ENCODE results near the gene NIPA2. TPM values are rescaled to one million over a fixed set of nuclear protein-coding genes. Genes with fewer than 3 reads are reported as not detected.

The NIPA2 gene
- total RNA-seq, 4 donors from 2014 or later = 29.9 to 41.3 (median 34.5) TPM

DNA sequence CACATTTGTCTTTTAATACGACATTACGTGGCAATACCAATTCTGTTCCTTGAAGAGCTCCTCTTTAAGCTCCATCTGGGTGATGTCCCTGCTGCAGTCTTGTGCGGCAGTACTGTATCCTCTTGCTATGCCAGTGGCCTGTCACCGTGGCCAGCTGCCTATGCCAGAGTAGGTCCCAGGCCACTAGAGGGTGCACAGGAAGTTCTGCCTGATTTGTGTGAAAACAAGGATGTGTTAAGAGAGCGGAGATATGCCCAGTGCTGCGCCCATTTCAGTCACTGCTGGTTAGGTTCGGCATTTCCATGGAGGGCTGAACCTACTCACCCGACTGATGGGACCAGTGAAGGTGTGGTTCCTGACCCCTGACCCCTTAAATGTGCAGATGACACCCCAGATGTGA lies 26.8 kb upstream of the NIPA2 start:
- intact Hi-C loops (cut with DNase I) = no loop called here
- H3K27ac ChIP-seq (replicated peaks in 1 of 4) = no peak overlapping the region
- DNase-seq (ENCODE audit: extremely low spot score) = no peak
- peaks cover 0 to 38% (median 6%) of the 10 kb centered on the region in 4 donors for H3K36me3 ChIP-seq
- TF ChIP-seq POLR2AphosphoS5 (IDR thresholded peaks at IDR 0.05) = no peak
- no peak for TF ChIP-seq EP300 (IDR thresholded peaks at IDR 0.05)
- TF ChIP-seq, protein P1, sequence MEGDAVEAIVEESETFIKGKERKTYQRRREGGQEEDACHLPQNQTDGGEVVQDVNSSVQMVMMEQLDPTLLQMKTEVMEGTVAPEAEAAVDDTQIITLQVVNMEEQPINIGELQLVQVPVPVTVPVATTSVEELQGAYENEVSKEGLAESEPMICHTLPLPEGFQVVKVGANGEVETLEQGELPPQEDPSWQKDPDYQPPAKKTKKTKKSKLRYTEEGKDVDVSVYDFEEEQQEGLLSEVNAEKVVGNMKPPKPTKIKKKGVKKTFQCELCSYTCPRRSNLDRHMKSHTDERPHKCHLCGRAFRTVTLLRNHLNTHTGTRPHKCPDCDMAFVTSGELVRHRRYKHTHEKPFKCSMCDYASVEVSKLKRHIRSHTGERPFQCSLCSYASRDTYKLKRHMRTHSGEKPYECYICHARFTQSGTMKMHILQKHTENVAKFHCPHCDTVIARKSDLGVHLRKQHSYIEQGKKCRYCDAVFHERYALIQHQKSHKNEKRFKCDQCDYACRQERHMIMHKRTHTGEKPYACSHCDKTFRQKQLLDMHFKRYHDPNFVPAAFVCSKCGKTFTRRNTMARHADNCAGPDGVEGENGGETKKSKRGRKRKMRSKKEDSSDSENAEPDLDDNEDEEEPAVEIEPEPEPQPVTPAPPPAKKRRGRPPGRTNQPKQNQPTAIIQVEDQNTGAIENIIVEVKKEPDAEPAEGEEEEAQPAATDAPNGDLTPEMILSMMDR (IDR thresholded peaks at IDR 0.05) = peak in 1 of 3 experiments; percentile 33
- TF ChIP-seq POLR2A (IDR thresholded peaks at IDR 0.05; ENCODE audit: low read depth) = no peak
- no peaks in the 10 kb centered on the region for H3K9me3 ChIP-seq
- 94% methylated on average over 8 of the region's 8 CpGs for WGBS
- no peak overlapping the region for H3K4me3 ChIP-seq
- peaks cover under 1 to 5% (median 2%) of the 10 kb centered on the region in 4 donors for H3K4me1 ChIP-seq
- H3K27me3 ChIP-seq = no peaks in the 10 kb centered on the region

DNA sequence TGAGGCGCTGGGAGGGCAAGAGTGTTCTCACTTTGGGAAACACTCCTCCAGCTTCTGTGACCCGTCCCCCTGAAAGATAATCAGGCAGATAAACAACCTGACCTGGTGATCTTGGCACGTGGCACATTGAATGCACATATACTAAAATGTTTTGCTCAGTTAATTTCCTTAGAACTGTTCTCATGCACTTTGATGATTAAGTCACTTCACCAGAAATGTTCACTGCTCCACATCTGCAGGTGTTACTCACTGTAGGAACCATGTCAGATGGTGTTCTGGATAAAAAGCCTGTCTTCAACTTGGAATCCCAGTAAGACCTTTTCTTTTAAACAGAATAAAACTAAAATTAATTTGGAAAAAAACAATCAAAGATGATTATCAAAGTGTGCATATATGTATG lies 24.6 kb upstream of the NIPA2 start:
- TF ChIP-seq, protein P1 (IDR thresholded peaks at IDR 0.05) = no peak
- TF ChIP-seq EP300 (IDR thresholded peaks at IDR 0.05) (no peak), POLR2AphosphoS5 (IDR thresholded peaks at IDR 0.05) (no peak), POLR2A (IDR thresholded peaks at IDR 0.05; ENCODE audit: low read depth) (no peak)
- no peak overlapping the region for H3K27ac ChIP-seq (replicated peaks in 1 of 4)
- no peaks in the 10 kb centered on the region for H3K27me3 ChIP-seq
- no peaks in the 10 kb centered on the region for H3K4me1 ChIP-seq
- H3K36me3 ChIP-seq = peaks cover 0 to 42% (median 6%) of the 10 kb centered on the region in 4 donors
- WGBS = 85% methylated on average over 3 of the region's 3 CpGs
- no peaks in the 10 kb centered on the region for H3K9me3 ChIP-seq
- intact Hi-C loops (cut with DNase I) = no loop called here
- DNase-seq (ENCODE audit: extremely low spot score) = no peak
- no peak overlapping the region for H3K4me3 ChIP-seq

DNA sequence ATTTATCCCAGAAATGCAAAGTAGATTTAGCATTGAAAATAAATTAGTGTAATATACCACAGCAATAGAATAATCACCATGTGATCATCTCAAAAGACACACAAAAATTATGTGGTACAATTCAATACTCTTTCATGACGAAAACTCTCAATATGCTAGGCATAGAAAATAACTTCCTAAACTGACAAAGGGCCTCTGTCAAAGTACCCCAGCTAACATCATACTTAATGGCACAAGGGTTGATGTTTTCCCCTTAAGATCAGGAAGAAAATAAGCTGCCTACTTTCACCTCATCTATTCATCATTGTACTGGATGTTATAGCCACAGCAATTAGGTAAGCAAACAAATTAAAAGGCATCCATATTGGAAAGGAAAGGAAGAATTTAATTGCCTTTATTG lies 22.7 kb upstream of the NIPA2 start:
- 100% methylated on average over 1 of the region's 1 CpG for WGBS
- no peaks in the 10 kb centered on the region for H3K27me3 ChIP-seq
- H3K9me3 ChIP-seq = no peaks in the 10 kb centered on the region
- no peak overlapping the region for H3K27ac ChIP-seq (replicated peaks in 1 of 4)
- no peak for DNase-seq (ENCODE audit: extremely low spot score)
- no peaks in the 10 kb centered on the region for H3K4me1 ChIP-seq
- TF ChIP-seq POLR2A (IDR thresholded peaks at IDR 0.05; ENCODE audit: low read depth) (no peak), EP300 (IDR thresholded peaks at IDR 0.05) (no peak), POLR2AphosphoS5 (IDR thresholded peaks at IDR 0.05) (no peak)
- TF ChIP-seq, protein P1 (IDR thresholded peaks at IDR 0.05) = no peak
- H3K4me3 ChIP-seq = no peak overlapping the region
- intact Hi-C loops (cut with DNase I) = no loop called here
- H3K36me3 ChIP-seq = peaks cover 0 to 54% (median 12%) of the 10 kb centered on the region in 4 donors

DNA sequence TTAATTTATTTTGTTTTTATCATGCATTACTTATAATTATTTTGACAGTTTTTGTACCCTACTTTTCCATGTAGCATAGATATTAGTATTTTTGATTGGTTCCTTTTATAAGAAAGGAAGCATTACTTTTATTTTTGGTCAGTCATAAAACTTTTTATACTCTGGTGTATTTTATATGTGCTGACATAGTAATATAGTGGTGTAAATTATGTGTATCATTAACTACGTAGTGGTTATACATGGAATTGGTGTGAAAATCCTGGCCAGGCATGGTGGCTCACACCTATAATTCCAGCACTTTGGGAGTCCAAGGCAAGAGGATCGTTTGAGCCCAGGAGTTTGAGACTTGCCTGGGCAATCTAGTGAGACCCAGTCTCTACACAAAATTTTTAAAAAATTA lies 18.8 kb upstream of the NIPA2 start:
- peaks cover 14 to 63% (median 39%) of the 10 kb centered on the region in 4 donors for H3K36me3 ChIP-seq
- H3K4me1 ChIP-seq = no peaks in the 10 kb centered on the region
- no peak overlapping the region for H3K4me3 ChIP-seq
- intact Hi-C loops (cut with DNase I) = no loop called here
- no peak for DNase-seq (ENCODE audit: extremely low spot score)
- no peak for TF ChIP-seq POLR2A (IDR thresholded peaks at IDR 0.05; ENCODE audit: low read depth)
- TF ChIP-seq EP300 (IDR thresholded peaks at IDR 0.05) = no peak
- TF ChIP-seq POLR2AphosphoS5 (IDR thresholded peaks at IDR 0.05) = no peak
- TF ChIP-seq, protein P1 (IDR thresholded peaks at IDR 0.05) = no peak
- WGBS = 68% methylated on average over 2 of the region's 2 CpGs
- H3K9me3 ChIP-seq = no peaks in the 10 kb centered on the region
- no peak overlapping the region for H3K27ac ChIP-seq (replicated peaks in 1 of 4)
- no peaks in the 10 kb centered on the region for H3K27me3 ChIP-seq

DNA sequence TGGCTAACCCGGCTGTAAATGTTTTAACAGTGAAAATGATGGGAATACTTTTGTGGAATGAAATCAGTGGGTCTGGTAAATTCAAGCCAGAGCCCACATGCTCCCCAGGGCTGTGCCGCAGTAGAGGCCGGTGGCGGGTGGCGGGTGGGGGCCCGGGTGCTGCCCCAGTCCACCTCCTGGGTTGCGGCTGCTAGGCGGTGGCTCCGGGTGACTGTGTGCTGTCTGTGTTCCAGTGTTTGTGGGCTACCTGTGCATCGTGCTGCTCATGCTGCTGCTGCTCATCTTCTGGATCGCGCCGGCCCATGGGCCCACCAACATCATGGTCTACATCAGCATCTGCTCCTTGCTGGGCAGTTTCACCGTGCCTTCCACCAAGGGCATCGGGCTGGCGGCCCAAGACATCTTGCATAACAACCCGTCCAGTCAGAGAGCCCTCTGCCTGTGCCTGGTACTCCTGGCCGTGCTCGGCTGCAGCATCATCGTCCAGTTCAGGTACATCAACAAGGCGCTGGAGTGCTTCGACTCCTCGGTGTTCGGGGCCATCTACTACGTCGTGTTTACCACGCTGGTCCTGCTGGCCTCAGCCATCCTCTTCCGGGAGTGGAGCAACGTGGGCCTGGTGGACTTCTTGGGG lies 14.9 kb upstream of the NIPA2 start:
- DNase-seq (ENCODE audit: extremely low spot score) = no peak
- Histone ChIP-seq H3K27ac (replicated peaks in 1 of 4) (no peak overlapping the region), H3K4me3 (no peak overlapping the region), H3K9me3 (no peaks in the 10 kb centered on the region), H3K4me1 (no peaks in the 10 kb centered on the region), H3K27me3 (no peaks in the 10 kb centered on the region), H3K36me3 (peaks cover 14 to 85% (median 60%) of the 10 kb centered on the region in 4 donors)
- TF ChIP-seq EP300 (IDR thresholded peaks at IDR 0.05) (no peak), POLR2AphosphoS5 (IDR thresholded peaks at IDR 0.05) (no peak), POLR2A (IDR thresholded peaks at IDR 0.05; ENCODE audit: low read depth) (no peak)
- TF ChIP-seq, protein P1 (IDR thresholded peaks at IDR 0.05) = no peak
- intact Hi-C loops (cut with DNase I) = no loop called here
- WGBS = 96% methylated on average over 22 of the region's 29 CpGs
